ENCODE data around the gene HYAL3.

The HYAL3 gene

GRCh38 chr3:50323614-50324199, 24.5 kb upstream of the HYAL3 start:
- H3K27me3 ChIP-seq (ENCODE audit: insufficient read depth, insufficient read length): no peaks in the 10 kb centered on the region
- H3K4me1 ChIP-seq (ENCODE audit: insufficient read depth, insufficient read length): peaks cover 38% of the 10 kb centered on the region
- DNase-seq (ENCODE audit: low read depth, low spot score): no peak
- no peak overlapping the region for H3K4me3 ChIP-seq (ENCODE audit: insufficient read length, low read depth)
- H3K36me3 ChIP-seq (ENCODE audit: insufficient read depth, insufficient read length, low read length): peaks cover 59% of the 10 kb centered on the region
- TF ChIP-seq ZNF274 (IDR thresholded peaks at IDR 0.05; ENCODE audit: low read depth, low read length): no peak
- TF ChIP-seq YY1 (IDR thresholded peaks at IDR 0.05; ENCODE audit: insufficient read depth, insufficient read length): no peak
- TF ChIP-seq SUZ12 (IDR thresholded peaks at IDR 0.05; ENCODE audit: extremely low read depth, insufficient read depth, insufficient read length): no peak
- no peaks in the 10 kb centered on the region for H3K9me3 ChIP-seq (ENCODE audit: insufficient read depth, low read length)
- no peak overlapping the region for H3K9ac ChIP-seq (ENCODE audit: insufficient read length, low read depth)

GRCh38 chr3:50323092-50323600, 23.9 kb upstream of the HYAL3 start:
- Histone ChIP-seq H3K4me1 (ENCODE audit: insufficient read depth, insufficient read length) (peaks cover 44% of the 10 kb centered on the region), H3K36me3 (ENCODE audit: insufficient read depth, insufficient read length, low read length) (peaks cover 65% of the 10 kb centered on the region), H3K4me3 (ENCODE audit: insufficient read length, low read depth) (peak overlapping the region; percentile 74), H3K27me3 (ENCODE audit: insufficient read depth, insufficient read length) (no peaks in the 10 kb centered on the region), H3K9ac (ENCODE audit: insufficient read length, low read depth) (peak overlapping the region; percentile 99), H3K9me3 (ENCODE audit: insufficient read depth, low read length) (no peaks in the 10 kb centered on the region)
- DNase-seq (ENCODE audit: low read depth, low spot score): no peak
- no peak for TF ChIP-seq ZNF274 (IDR thresholded peaks at IDR 0.05; ENCODE audit: low read depth, low read length)
- TF ChIP-seq SUZ12 (IDR thresholded peaks at IDR 0.05; ENCODE audit: extremely low read depth, insufficient read depth, insufficient read length): no peak
- no peak for TF ChIP-seq YY1 (IDR thresholded peaks at IDR 0.05; ENCODE audit: insufficient read depth, insufficient read length)

DNA sequence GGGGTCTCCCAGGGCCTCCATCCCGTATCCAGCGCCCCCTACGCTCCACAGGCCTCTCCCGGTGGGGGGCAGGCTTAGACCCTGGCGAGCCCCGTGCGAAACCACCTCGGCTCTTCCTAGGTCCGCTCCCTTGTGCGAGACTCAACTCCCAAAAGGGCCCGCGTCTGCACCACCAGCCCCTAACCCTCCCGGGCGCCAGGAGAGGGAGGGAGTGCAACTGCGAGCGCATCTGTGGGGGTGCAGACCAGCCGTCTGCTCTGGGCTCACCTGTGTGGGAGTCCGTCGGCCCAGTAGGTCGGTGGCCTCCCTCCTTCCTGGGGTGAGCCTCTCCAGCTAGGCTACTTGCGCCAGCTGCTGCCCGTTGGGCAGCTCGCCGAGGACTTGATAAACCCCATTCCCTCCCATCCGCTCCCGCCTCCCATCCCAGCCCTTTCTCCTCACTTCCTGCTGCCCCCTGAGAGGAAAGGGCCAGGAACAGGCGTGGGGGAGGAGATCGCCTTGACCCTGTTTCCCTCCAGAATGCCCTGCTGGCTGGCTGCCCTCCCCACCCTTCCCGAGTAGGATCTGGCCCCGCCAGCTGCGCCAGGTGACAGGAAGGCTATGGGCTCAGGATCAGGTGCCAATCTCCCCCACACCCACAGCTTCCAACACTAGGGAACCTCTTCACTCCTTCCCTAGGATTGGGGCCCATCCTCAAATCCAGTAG, 23.3 kb upstream of the HYAL3 start, which contains the start of gene HYAL2:
Gene HYAL2, minus strand, starts transcription at position 360 of the 706 bp plus-strand sequence. CDS start 2,256 bp downstream, outside the sequence.
- peak within 1 kb of the TSS; percentile 99 for H3K9ac ChIP-seq (ENCODE audit: insufficient read length, low read depth)
- H3K36me3 ChIP-seq (ENCODE audit: insufficient read depth, insufficient read length, low read length): peaks cover 71% of the 10 kb centered on the region
- TF ChIP-seq SUZ12 (IDR thresholded peaks at IDR 0.05; ENCODE audit: extremely low read depth, insufficient read depth, insufficient read length) (no peak), YY1 (IDR thresholded peaks at IDR 0.05; ENCODE audit: insufficient read depth, insufficient read length) (no peak), ZNF274 (IDR thresholded peaks at IDR 0.05; ENCODE audit: low read depth, low read length) (no peak)
- H3K9me3 ChIP-seq (ENCODE audit: insufficient read depth, low read length): no peaks in the 10 kb centered on the region
- H3K27me3 ChIP-seq (ENCODE audit: insufficient read depth, insufficient read length): no peaks in the 10 kb centered on the region
- peak within 1 kb of the TSS; percentile 87 for H3K4me3 ChIP-seq (ENCODE audit: insufficient read length, low read depth)
- peaks cover 49% of the 10 kb centered on the region for H3K4me1 ChIP-seq (ENCODE audit: insufficient read depth, insufficient read length)
- no peak for DNase-seq (ENCODE audit: low read depth, low spot score)

GRCh38 chr3:50322115-50322385, 22.8 kb upstream of the HYAL3 start:
- DNase-seq (ENCODE audit: low read depth, low spot score): no peak
- Histone ChIP-seq H3K36me3 (ENCODE audit: insufficient read depth, insufficient read length, low read length) (peaks cover 75% of the 10 kb centered on the region), H3K27me3 (ENCODE audit: insufficient read depth, insufficient read length) (no peaks in the 10 kb centered on the region), H3K9ac (ENCODE audit: insufficient read length, low read depth) (peak overlapping the region; percentile 99), H3K4me1 (ENCODE audit: insufficient read depth, insufficient read length) (peaks cover 53% of the 10 kb centered on the region), H3K9me3 (ENCODE audit: insufficient read depth, low read length) (no peaks in the 10 kb centered on the region), H3K4me3 (ENCODE audit: insufficient read length, low read depth) (peak overlapping the region; percentile 74)
- TF ChIP-seq SUZ12 (IDR thresholded peaks at IDR 0.05; ENCODE audit: extremely low read depth, insufficient read depth, insufficient read length) (no peak), ZNF274 (IDR thresholded peaks at IDR 0.05; ENCODE audit: low read depth, low read length) (no peak), YY1 (IDR thresholded peaks at IDR 0.05; ENCODE audit: insufficient read depth, insufficient read length) (no peak)

DNA sequence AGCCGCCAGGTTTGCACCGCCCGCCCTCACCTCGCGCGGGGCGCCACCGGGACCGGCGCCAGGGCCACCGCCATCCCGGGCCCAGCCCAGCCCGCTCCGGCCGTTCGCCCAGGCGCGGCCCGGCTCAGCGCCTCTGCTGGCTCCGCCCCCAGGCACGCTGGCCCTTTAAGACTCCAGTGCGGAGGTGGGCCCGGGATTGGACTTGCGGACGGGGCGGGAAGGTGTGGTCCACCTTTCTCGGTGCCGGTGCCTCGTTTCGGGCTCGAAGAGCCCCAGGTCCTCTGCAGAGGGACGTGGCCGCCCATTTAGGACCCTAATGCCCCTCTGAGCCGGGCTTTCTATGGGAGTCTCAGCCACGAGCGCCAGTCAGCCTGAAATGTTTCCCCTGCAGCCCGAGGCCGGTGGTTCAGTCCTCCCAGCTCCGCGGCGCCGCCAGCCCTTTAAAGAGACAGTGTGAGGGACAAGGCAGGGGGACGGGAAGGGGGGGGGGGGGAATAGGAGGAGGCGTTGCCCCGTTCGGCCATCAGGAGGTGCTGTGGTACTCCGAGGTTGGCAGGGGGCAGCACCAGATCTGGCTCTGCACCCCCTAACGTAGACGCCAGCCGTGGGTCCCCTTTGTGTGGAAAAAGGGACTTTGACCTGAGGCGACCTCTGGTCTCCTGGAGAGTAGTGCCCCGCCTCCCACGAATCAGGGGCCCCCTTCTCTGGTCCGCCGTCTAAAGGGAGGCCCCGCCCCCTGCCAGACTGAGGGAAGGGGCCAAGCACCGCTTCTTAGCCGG, 22.3 kb upstream of the HYAL3 start:
- TF ChIP-seq YY1 (IDR thresholded peaks at IDR 0.05; ENCODE audit: insufficient read depth, insufficient read length): no peak
- no peak for TF ChIP-seq SUZ12 (IDR thresholded peaks at IDR 0.05; ENCODE audit: extremely low read depth, insufficient read depth, insufficient read length)
- TF ChIP-seq ZNF274 (IDR thresholded peaks at IDR 0.05; ENCODE audit: low read depth, low read length): no peak
- peak overlapping the region; percentile 99 for H3K9ac ChIP-seq (ENCODE audit: insufficient read length, low read depth)
- H3K4me3 ChIP-seq (ENCODE audit: insufficient read length, low read depth): peak overlapping the region; percentile 87
- peak; percentile 87 for DNase-seq (ENCODE audit: low read depth, low spot score)
- H3K9me3 ChIP-seq (ENCODE audit: insufficient read depth, low read length): no peaks in the 10 kb centered on the region
- H3K4me1 ChIP-seq (ENCODE audit: insufficient read depth, insufficient read length): peaks cover 57% of the 10 kb centered on the region
- peaks cover 73% of the 10 kb centered on the region for H3K36me3 ChIP-seq (ENCODE audit: insufficient read depth, insufficient read length, low read length)
- no peaks in the 10 kb centered on the region for H3K27me3 ChIP-seq (ENCODE audit: insufficient read depth, insufficient read length)

GRCh38 chr3:50320853-50321335, 21.7 kb upstream of the HYAL3 start:
- Histone ChIP-seq H3K36me3 (ENCODE audit: insufficient read depth, insufficient read length, low read length) (peaks cover 73% of the 10 kb centered on the region), H3K9me3 (ENCODE audit: insufficient read depth, low read length) (no peaks in the 10 kb centered on the region), H3K9ac (ENCODE audit: insufficient read length, low read depth) (peak overlapping the region; percentile 99), H3K27me3 (ENCODE audit: insufficient read depth, insufficient read length) (no peaks in the 10 kb centered on the region), H3K4me1 (ENCODE audit: insufficient read depth, insufficient read length) (peaks cover 60% of the 10 kb centered on the region), H3K4me3 (ENCODE audit: insufficient read length, low read depth) (peak overlapping the region; percentile 87)
- TF ChIP-seq ZNF274 (IDR thresholded peaks at IDR 0.05; ENCODE audit: low read depth, low read length): no peak
- TF ChIP-seq YY1 (IDR thresholded peaks at IDR 0.05; ENCODE audit: insufficient read depth, insufficient read length): no peak
- TF ChIP-seq SUZ12 (IDR thresholded peaks at IDR 0.05; ENCODE audit: extremely low read depth, insufficient read depth, insufficient read length): no peak
- no peak for DNase-seq (ENCODE audit: low read depth, low spot score)
